ENCODE results near the gene F2. TPM values are rescaled to one million over a fixed set of nuclear protein-coding genes. Genes with fewer than 3 reads are reported as not detected.
"Not testable (repeated sequence)": the region's sequence is repeated elsewhere in the genome, so short reads cannot be mapped to it uniquely, and the experiment has no call there.

The F2 gene
- total RNA-seq = not detected
- total RNA-seq = 0 to 0.70 reads per million in 2 donors

- Mint-ChIP-seq H3K27me3 (no peaks in the 10 kb centered on the region), H3K4me3 (no peak within 1 kb of the TSS), H3K4me1 (peaks cover 5% of the 10 kb centered on the region), H3K36me3 (ENCODE audit: low read depth) (no peaks in the 10 kb centered on the region), H3K27ac (no peak within 1 kb of the TSS)
- DNase-seq (no peak), ATAC-seq (no peak)
- H3K9me3 ChIP-seq (ENCODE audit: control insufficient read depth, low read length, poor library complexity, severe bottlenecking) = no peaks in the 10 kb centered on the region
These were observed at the start of gene F2 for GRCh38 chr11:46719048-46719542. F2 (plus strand) TSS chr11:46719213; CDS start chr11:46719236, 23 bp downstream.

GRCh38 chr11:46669711-46670139 is 49.3 kb upstream of the F2 start:
- Mint-ChIP-seq H3K4me3 (peak overlapping the region; percentile 76), H3K36me3 (ENCODE audit: low read depth) (peaks cover 4% of the 10 kb centered on the region), H3K27ac (peak overlapping the region; percentile 93), H3K4me1 (peaks cover 43% of the 10 kb centered on the region), H3K27me3 (no peaks in the 10 kb centered on the region)
- no peaks in the 10 kb centered on the region for H3K9me3 ChIP-seq (ENCODE audit: control insufficient read depth, low read length, poor library complexity, severe bottlenecking)
- ATAC-seq (no peak), DNase-seq (no peak)

- not testable (repeated sequence) for H3K36me3 Mint-ChIP-seq (ENCODE audit: low read depth); DNase-seq; H3K27me3 Mint-ChIP-seq; H3K9me3 ChIP-seq (ENCODE audit: control insufficient read depth, low read length, poor library complexity, severe bottlenecking)
- Mint-ChIP-seq H3K4me3 (peak overlapping the region; percentile 73), H3K4me1 (peaks cover 49% of the 10 kb centered on the region), H3K27ac (peak overlapping the region; percentile 93)
- ATAC-seq = peak; percentile 1
These were observed 48.5 kb upstream of the F2 start for GRCh38 chr11:46670521-46670920.

GRCh38 chr11:46671958-46672315 is 47.1 kb upstream of the F2 start:
- peaks cover 57% of the 10 kb centered on the region for H3K4me1 Mint-ChIP-seq
- peaks cover 4% of the 10 kb centered on the region for H3K36me3 Mint-ChIP-seq (ENCODE audit: low read depth)
- H3K27me3 Mint-ChIP-seq = no peaks in the 10 kb centered on the region
- peak overlapping the region; percentile 93 for H3K27ac Mint-ChIP-seq
- DNase-seq (no peak), ATAC-seq (no peak)
- H3K4me3 Mint-ChIP-seq = peak overlapping the region; percentile 73
- H3K9me3 ChIP-seq (ENCODE audit: control insufficient read depth, low read length, poor library complexity, severe bottlenecking) = no peaks in the 10 kb centered on the region

GRCh38 chr11:46672381-46672839 is 46.6 kb upstream of the F2 start:
- peak overlapping the region; percentile 73 for H3K4me3 Mint-ChIP-seq
- peak overlapping the region; percentile 93 for H3K27ac Mint-ChIP-seq
- ATAC-seq (no peak), DNase-seq (no peak)
- peaks cover 61% of the 10 kb centered on the region for H3K4me1 Mint-ChIP-seq
- peaks cover 4% of the 10 kb centered on the region for H3K36me3 Mint-ChIP-seq (ENCODE audit: low read depth)
- H3K9me3 ChIP-seq (ENCODE audit: control insufficient read depth, low read length, poor library complexity, severe bottlenecking) = no peaks in the 10 kb centered on the region
- H3K27me3 Mint-ChIP-seq = no peaks in the 10 kb centered on the region

- Mint-ChIP-seq H3K4me1 (peaks cover 59% of the 10 kb centered on the region), H3K36me3 (ENCODE audit: low read depth) (peaks cover 4% of the 10 kb centered on the region), H3K27me3 (no peaks in the 10 kb centered on the region), H3K27ac (peak overlapping the region; percentile 89), H3K4me3 (no peak overlapping the region)
- no peaks in the 10 kb centered on the region for H3K9me3 ChIP-seq (ENCODE audit: control insufficient read depth, low read length, poor library complexity, severe bottlenecking)
- no peak for ATAC-seq
- DNase-seq = no peak
These were observed 45.1 kb upstream of the F2 start for GRCh38 chr11:46673713-46674462.

- H3K9me3 ChIP-seq (ENCODE audit: control insufficient read depth, low read length, poor library complexity, severe bottlenecking) = no peaks in the 10 kb centered on the region
- Mint-ChIP-seq H3K27ac (peak overlapping the region; percentile 89), H3K36me3 (ENCODE audit: low read depth) (peaks cover 3% of the 10 kb centered on the region), H3K4me1 (peaks cover 53% of the 10 kb centered on the region), H3K4me3 (peak overlapping the region; percentile 73), H3K27me3 (no peaks in the 10 kb centered on the region)
- ATAC-seq = peak; percentile 26
- no peak for DNase-seq
These were observed 44.3 kb upstream of the F2 start for GRCh38 chr11:46674463-46675287.

GRCh38 chr11:46675288-46675851 is 43.6 kb upstream of the F2 start:
- DNase-seq (no peak), ATAC-seq (no peak)
- Mint-ChIP-seq H3K4me1 (peaks cover 49% of the 10 kb centered on the region), H3K4me3 (peak overlapping the region; percentile 39), H3K36me3 (ENCODE audit: low read depth) (peaks cover 2% of the 10 kb centered on the region), H3K27ac (peak overlapping the region; percentile 89), H3K27me3 (no peaks in the 10 kb centered on the region)
- no peaks in the 10 kb centered on the region for H3K9me3 ChIP-seq (ENCODE audit: control insufficient read depth, low read length, poor library complexity, severe bottlenecking)

- Mint-ChIP-seq H3K36me3 (ENCODE audit: low read depth) (peaks cover 2% of the 10 kb centered on the region), H3K27me3 (no peaks in the 10 kb centered on the region), H3K4me1 (peaks cover 46% of the 10 kb centered on the region), H3K4me3 (peak overlapping the region; percentile 39), H3K27ac (peak overlapping the region; percentile 89)
- DNase-seq (no peak), ATAC-seq (no peak)
- H3K9me3 ChIP-seq (ENCODE audit: control insufficient read depth, low read length, poor library complexity, severe bottlenecking) = no peaks in the 10 kb centered on the region
These were observed 43.1 kb upstream of the F2 start for GRCh38 chr11:46675949-46676348.

- peak overlapping the region; percentile 84 for H3K27ac Mint-ChIP-seq
- H3K36me3 Mint-ChIP-seq (ENCODE audit: low read depth) = peaks cover 2% of the 10 kb centered on the region
- ATAC-seq (no peak), DNase-seq (no peak)
- no peaks in the 10 kb centered on the region for H3K27me3 Mint-ChIP-seq
- H3K4me3 Mint-ChIP-seq = peak overlapping the region; percentile 44
- H3K9me3 ChIP-seq (ENCODE audit: control insufficient read depth, low read length, poor library complexity, severe bottlenecking) = no peaks in the 10 kb centered on the region
- H3K4me1 Mint-ChIP-seq = peaks cover 42% of the 10 kb centered on the region
These were observed 42.4 kb upstream of the F2 start for GRCh38 chr11:46676436-46677158.

GRCh38 chr11:46677169-46677568 is 41.8 kb upstream of the F2 start:
- H3K27me3 Mint-ChIP-seq = no peaks in the 10 kb centered on the region
- peak overlapping the region; percentile 44 for H3K4me3 Mint-ChIP-seq
- peak overlapping the region; percentile 84 for H3K27ac Mint-ChIP-seq
- H3K36me3 Mint-ChIP-seq (ENCODE audit: low read depth) = peaks cover 2% of the 10 kb centered on the region
- H3K4me1 Mint-ChIP-seq = peaks cover 36% of the 10 kb centered on the region
- ATAC-seq (no peak), DNase-seq (no peak)
- H3K9me3 ChIP-seq (ENCODE audit: control insufficient read depth, low read length, poor library complexity, severe bottlenecking) = no peaks in the 10 kb centered on the region

GRCh38 chr11:46677991-46678740 is 40.8 kb upstream of the F2 start:
- Mint-ChIP-seq H3K4me3 (peak overlapping the region; percentile 26), H3K4me1 (peaks cover 28% of the 10 kb centered on the region), H3K27me3 (no peaks in the 10 kb centered on the region), H3K36me3 (ENCODE audit: low read depth) (no peaks in the 10 kb centered on the region), H3K27ac (peak overlapping the region; percentile 85)
- H3K9me3 ChIP-seq (ENCODE audit: control insufficient read depth, low read length, poor library complexity, severe bottlenecking) = no peaks in the 10 kb centered on the region
- no peak for DNase-seq
- no peak for ATAC-seq
